Thoracic aorta (tissue), 2 donors: ENCODE data around the gene SLC39A10. TPM values are rescaled to one million over a fixed set of nuclear protein-coding genes. Genes with fewer than 3 reads are reported as not detected.

Experiments used
- ATAC-seq: fragments of 150-250 bp; one replicate; pipeline ENCODE4 v1.8.0; 2017; ENCODE audit warnings: low read depth; ENCODE audit not compliant: insufficient number of reproducible peaks, low FRiP score
- DNase-seq: peaks from one replicate; pipeline ENCODE4 v3.0.0-alpha.2; 2020; ENCODE audit warnings: low spot score
- H3K27ac ChIP-seq, 2 donors: fragments of 200-600 bp; sonication (generic); 1 replicate in 1 of 2; 2 replicates in 1 of 2; pipeline ENCODE4 v1.5.1; 2016; ENCODE audit warnings: mild to moderate bottlenecking in 2 of 2, moderate library complexity in 2 of 2
- H3K27me3 ChIP-seq: fragments of 200-600 bp; sonication (generic); replicated peaks from 2 replicates; pipeline ENCODE4 v1.6.0; 2016; ENCODE audit warnings: mild to moderate bottlenecking; ENCODE audit not compliant: insufficient read depth
- H3K36me3 ChIP-seq: fragments of 200-600 bp; sonication (generic); one replicate; pipeline ENCODE4 v1.5.1; 2016
- H3K4me1 ChIP-seq, 2 donors: fragments of 200-600 bp; sonication (generic); 1 replicate in 1 of 2; 2 replicates in 1 of 2; pipeline versions ENCODE4 v1.5.1 to v1.6.0; 2016; ENCODE audit warnings: low read depth in 2 of 2, mild to moderate bottlenecking in 1 of 2; ENCODE audit not compliant: control insufficient read depth in 1 of 2
- H3K4me3 ChIP-seq: fragments of 200-600 bp; sonication (generic); 2 replicates; pipeline ENCODE4 v1.5.1; 2016; ENCODE audit warnings: mild to moderate bottlenecking
- H3K9me3 ChIP-seq: fragments of 200-600 bp; sonication (generic); 2 replicates; pipeline ENCODE4 v1.5.1; 2016
- total RNA-seq, 2 donors: library from RNA; depleted of rRNA; stranded (reverse); fragments of >200 nt; gene quantifications; one replicate each; pipeline versions ENCODE4 v1.1.0 to v1.2.3, GENCODE V29; 2016
- TF ChIP-seq, protein P1 (sequence below): fragments of 200-600 bp; sonication (generic); IDR thresholded peaks from one replicate; pipeline ENCODE4 v1.5.1; 2019; ENCODE audit warnings: antibody characterized with exemption

SLC39A10 gene
- total RNA-seq, 2 donors from 2014 or later = 12.5 to 13.1 TPM

DNA sequence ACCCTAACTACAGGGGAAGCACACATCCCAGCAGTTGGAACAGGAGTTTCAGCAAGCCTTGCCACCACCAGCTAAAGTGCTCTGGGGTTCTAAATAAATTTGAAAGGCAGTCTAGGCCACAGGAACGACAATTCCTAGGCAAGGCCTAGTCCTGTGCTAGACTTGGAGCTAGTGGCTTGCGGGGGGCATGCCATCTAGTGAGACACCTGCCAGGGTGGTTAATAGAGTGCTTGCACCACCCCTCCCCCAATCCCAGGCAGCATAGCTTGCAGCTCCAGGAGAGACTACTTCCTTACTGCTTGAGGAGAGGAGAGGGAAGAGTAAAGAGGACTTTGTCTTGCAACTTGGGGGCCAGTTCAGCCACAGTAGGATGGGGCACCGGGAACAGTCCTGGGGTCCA, 101.8 kb downstream of the SLC39A10 start:
- H3K27me3 ChIP-seq = no peaks in the 10 kb centered on the region
- DNase-seq (no peak), ATAC-seq (no peak)
- TF ChIP-seq, protein P1, sequence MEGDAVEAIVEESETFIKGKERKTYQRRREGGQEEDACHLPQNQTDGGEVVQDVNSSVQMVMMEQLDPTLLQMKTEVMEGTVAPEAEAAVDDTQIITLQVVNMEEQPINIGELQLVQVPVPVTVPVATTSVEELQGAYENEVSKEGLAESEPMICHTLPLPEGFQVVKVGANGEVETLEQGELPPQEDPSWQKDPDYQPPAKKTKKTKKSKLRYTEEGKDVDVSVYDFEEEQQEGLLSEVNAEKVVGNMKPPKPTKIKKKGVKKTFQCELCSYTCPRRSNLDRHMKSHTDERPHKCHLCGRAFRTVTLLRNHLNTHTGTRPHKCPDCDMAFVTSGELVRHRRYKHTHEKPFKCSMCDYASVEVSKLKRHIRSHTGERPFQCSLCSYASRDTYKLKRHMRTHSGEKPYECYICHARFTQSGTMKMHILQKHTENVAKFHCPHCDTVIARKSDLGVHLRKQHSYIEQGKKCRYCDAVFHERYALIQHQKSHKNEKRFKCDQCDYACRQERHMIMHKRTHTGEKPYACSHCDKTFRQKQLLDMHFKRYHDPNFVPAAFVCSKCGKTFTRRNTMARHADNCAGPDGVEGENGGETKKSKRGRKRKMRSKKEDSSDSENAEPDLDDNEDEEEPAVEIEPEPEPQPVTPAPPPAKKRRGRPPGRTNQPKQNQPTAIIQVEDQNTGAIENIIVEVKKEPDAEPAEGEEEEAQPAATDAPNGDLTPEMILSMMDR = no peak
- H3K36me3 ChIP-seq = no peaks in the 10 kb centered on the region
- no peaks in the 10 kb centered on the region for H3K9me3 ChIP-seq
- H3K4me3 ChIP-seq = no peak overlapping the region
- H3K4me1 ChIP-seq = no peaks in the 10 kb centered on the region
- no peak overlapping the region for H3K27ac ChIP-seq

DNA sequence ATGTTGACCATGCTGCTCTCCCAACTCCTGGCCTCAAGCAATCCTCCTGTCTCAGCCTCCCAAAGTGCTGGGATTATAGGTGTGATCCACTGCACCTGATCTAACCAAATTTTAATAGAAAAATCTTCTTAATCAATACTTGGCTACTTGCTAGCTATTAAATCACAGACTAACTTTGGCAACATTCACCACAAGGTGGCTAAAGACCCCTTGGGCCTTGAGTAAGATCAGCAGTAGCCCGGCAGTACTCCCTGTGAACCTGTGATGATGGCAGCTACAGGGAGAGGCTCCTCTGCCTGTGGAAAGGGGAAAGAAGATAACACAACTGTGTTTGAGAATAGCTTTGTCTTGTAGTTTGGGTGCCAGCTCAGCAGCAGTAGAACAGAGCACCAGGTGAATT, 102.9 kb downstream of the SLC39A10 start:
- H3K9me3 ChIP-seq = peaks cover 4% of the 10 kb centered on the region
- ATAC-seq (no peak), DNase-seq (no peak)
- H3K4me1 ChIP-seq = no peaks in the 10 kb centered on the region
- no peaks in the 10 kb centered on the region for H3K27me3 ChIP-seq
- no peak overlapping the region for H3K4me3 ChIP-seq
- H3K27ac ChIP-seq = no peak overlapping the region
- TF ChIP-seq, protein P1 = no peak
- H3K36me3 ChIP-seq = no peaks in the 10 kb centered on the region

DNA sequence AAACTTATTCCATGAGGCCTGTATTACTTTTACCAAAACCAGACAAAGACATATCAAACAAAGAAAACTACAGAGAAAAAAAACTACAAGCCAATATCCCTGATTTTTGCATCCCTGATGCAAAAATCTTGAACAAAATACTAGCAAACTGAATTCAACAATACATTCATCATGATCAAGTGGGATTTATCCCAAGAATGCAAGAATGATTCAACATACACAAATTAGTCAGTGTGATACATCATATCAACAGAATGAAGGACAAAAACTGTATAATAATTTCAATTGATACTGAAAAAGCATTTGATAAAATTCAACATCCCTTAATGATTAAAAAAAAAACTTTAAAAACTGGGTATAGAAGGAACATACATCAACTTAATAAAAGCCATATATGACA, 106.8 kb downstream of the SLC39A10 start:
- H3K27me3 ChIP-seq = no peaks in the 10 kb centered on the region
- H3K36me3 ChIP-seq = no peaks in the 10 kb centered on the region
- H3K9me3 ChIP-seq = peaks cover 4% of the 10 kb centered on the region
- no peak overlapping the region for H3K27ac ChIP-seq
- H3K4me1 ChIP-seq = no peaks in the 10 kb centered on the region
- no peak for ATAC-seq
- H3K4me3 ChIP-seq = no peak overlapping the region
- TF ChIP-seq, protein P1 = no peak
- DNase-seq = no peak

DNA sequence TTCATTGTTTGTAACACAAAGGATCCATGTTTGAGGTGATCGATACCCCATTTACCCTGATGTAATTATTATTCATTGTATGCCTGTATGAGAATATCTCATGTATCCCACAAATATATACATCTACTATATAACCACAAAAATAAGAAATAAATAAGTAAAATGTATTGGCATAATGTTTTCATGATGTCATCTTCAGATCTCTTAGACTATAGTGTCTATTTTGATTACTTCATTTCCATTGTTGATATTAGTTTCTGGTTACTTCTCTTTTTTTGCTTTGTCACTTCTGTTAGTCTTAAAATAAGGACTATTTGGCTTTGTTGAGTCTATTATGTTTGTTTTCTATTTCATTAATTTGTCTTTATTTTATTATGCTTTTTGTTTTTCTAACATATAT, 109.7 kb downstream of the SLC39A10 start:
- H3K27ac ChIP-seq = no peak overlapping the region
- no peak for DNase-seq
- no peak overlapping the region for H3K4me3 ChIP-seq
- no peaks in the 10 kb centered on the region for H3K36me3 ChIP-seq
- TF ChIP-seq, protein P1 = no peak
- no peak for ATAC-seq
- no peaks in the 10 kb centered on the region for H3K4me1 ChIP-seq
- H3K27me3 ChIP-seq = no peaks in the 10 kb centered on the region
- peaks cover 4% of the 10 kb centered on the region for H3K9me3 ChIP-seq

DNA sequence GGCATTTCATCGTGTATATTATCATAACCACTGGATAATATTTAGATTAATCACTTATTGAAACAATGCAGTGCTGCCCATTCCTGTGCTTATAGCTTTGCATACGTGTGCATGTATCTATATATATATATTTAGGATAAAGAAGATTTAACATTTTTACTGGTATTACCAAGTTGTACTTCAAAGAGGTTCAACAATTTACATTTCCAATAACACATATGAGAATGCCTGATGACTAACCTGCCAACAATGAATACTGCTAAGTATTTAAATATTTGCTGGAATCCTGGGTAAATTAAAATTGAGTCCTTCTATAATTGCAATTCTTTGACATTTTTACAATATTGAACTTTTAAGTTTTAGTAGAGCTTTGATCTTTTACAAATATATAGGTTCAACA, 111.4 kb downstream of the SLC39A10 start:
- Histone ChIP-seq H3K27ac (no peak overlapping the region), H3K4me3 (no peak overlapping the region), H3K4me1 (no peaks in the 10 kb centered on the region), H3K36me3 (no peaks in the 10 kb centered on the region), H3K27me3 (no peaks in the 10 kb centered on the region), H3K9me3 (peaks cover 4% of the 10 kb centered on the region)
- ATAC-seq = no peak
- TF ChIP-seq, protein P1 = no peak
- DNase-seq = no peak
